Spleen (tissue), 11 donors: Measurements from ENCODE around the gene CTAGE1. TPM values are rescaled to one million over a fixed set of nuclear protein-coding genes. Genes with fewer than 3 reads are reported as not detected.

Experiments used
- DNase-seq: peaks from one replicate; pipeline ENCODE4 v3.0.0-alpha.2; 2020
- H3K27ac ChIP-seq, 8 donors: fragments of 200-600 bp; sonication (generic) in 7 of 8; 1 replicate in 4 of 8; 2 replicates in 4 of 8; pipeline versions ENCODE4 v1.5.0 to v1.8.0; 2016 to 2021; ENCODE audit warnings: inconsistent platforms in 4 of 8, mild to moderate bottlenecking in 4 of 8, moderate library complexity in 1 of 8
- H3K27me3 ChIP-seq, 7 donors: fragments of 200-600 bp; sonication (generic) in 6 of 7; replicated peaks in 1 of 7; 1 replicate in 4 of 7; 2 replicates in 3 of 7; pipeline versions ENCODE4 v1.5.0 to v1.8.0; 2016 to 2021; ENCODE audit warnings: inconsistent platforms in 3 of 7, mild to moderate bottlenecking in 1 of 7
- H3K36me3 ChIP-seq, 6 donors: fragments of 200-600 bp; sonication (generic) in 5 of 6; 1 replicate in 4 of 6; 2 replicates in 2 of 6; pipeline versions ENCODE4 v1.5.0 to v1.8.0; 2016 to 2021; ENCODE audit warnings: inconsistent platforms in 2 of 6
- H3K4me1 ChIP-seq, 6 donors: fragments of 200-600 bp; sonication (generic) in 5 of 6; 1 replicate in 3 of 6; 2 replicates in 3 of 6; pipeline versions ENCODE4 v1.5.0 to v1.8.0; 2016 to 2021; ENCODE audit warnings: inconsistent platforms in 3 of 6
- H3K4me3 ChIP-seq, 8 donors: fragments of 200-600 bp; sonication (generic) in 7 of 8; 1 replicate in 4 of 8; 2 replicates in 4 of 8; pipeline versions ENCODE4 v1.5.0 to v1.8.0; 2016 to 2021; ENCODE audit warnings: inconsistent platforms in 4 of 8, mild to moderate bottlenecking in 4 of 8, moderate library complexity in 2 of 8
- H3K9me3 ChIP-seq, 8 donors: fragments of 200-600 bp; sonication (generic) in 7 of 8; 1 replicate in 4 of 8; 2 replicates in 4 of 8; pipeline versions ENCODE4 v1.5.0 to v1.8.0; 2016 to 2021; ENCODE audit warnings: inconsistent platforms in 4 of 8
- POLR2A ChIP-seq, 3 donors: fragments of 450-650 bp; IDR thresholded peaks; one replicate each; pipeline ENCODE4 v1.5.1; 2017; ENCODE audit warnings: antibody characterized with exemption in 3 of 3, mild to moderate bottlenecking in 1 of 3
- POLR2AphosphoS5 ChIP-seq, 3 donors: sonication (generic); formaldehyde crosslinking; IDR thresholded peaks; one replicate each; pipeline ENCODE4 v1.5.1; 2017; ENCODE audit warnings: antibody characterized with exemption in 3 of 3
- WGBS, 5 donors: extraction: QIAGEN DNeasy Blood & Tissue Kit in 3 of 5; methylation state at CpG; one replicate each; pipeline versions ENCODE4 v1.1.5 to v1.1.7; 2013 to 2018; 5-methylcytosine and 5-hydroxymethylcytosine counted together
- intact Hi-C: fragments of 100-400 bp; cut with DNase I; formaldehyde crosslinking; loops from one replicate; pipeline ENCODE4 v1.15.0; 2023; ENCODE audit warnings: low total_unique reads
- polyA plus RNA-seq, 3 donors: library from polyadenylated mRNA; stranded (reverse); fragments of 200-250 nt; gene quantifications; one replicate each; pipeline ENCODE4 v1.2.1, GENCODE V29; 2013
- total RNA-seq, 7 donors: library from RNA; depleted of rRNA in 3 of 7; stranded (reverse); fragments of >200 nt in 3 of 7; fragmentation: NEBNext Ultra II Directional in 4 of 7; extraction: Animal tissue kit (Norgen Biotek cat#: 25700) in 4 of 7; gene quantifications; one replicate each; pipeline versions ENCODE4 v1.1.0 to v1.2.1, GENCODE V29; 2016 to 2021
- TF ChIP-seq, protein P1 (sequence below), 11 experiments: fragments of 200-600 bp in 7 of 11; fragments of 450-650 bp in 4 of 11; sonication (generic) in 4 of 11; IDR thresholded peaks in 8 of 11; conservative IDR thresholded peaks in 3 of 11; 1 replicate in 7 of 11; 2 replicates in 4 of 11; pipeline versions ENCODE4 v1.4.0 to v1.8.0; 2016 to 2021; ENCODE audit warnings: antibody characterized with exemption in 11 of 11, inconsistent platforms in 4 of 11, mild to moderate bottlenecking in 1 of 11
- donor health status: healthy with polysubstance abuse.
- donor health status: DM: no; HTN: no; CAD: no; lungs with moderate emphysema.
- donor health status: DM: no; HTN: no; CAD: no.
- donor health status: Bipolar disorder and iron deficiency.
- donor health status: healthy.
- donor health status: DM: no; HTN: no; CAD: no.
- donor health status: DM: yes; HTN: yes; CAD: no.

CTAGE1 gene
- total and polyA plus RNA-seq, 10 donors, result not detected

GRCh38 chr18:22405142-22405541 lies 12.6 kb downstream of the CTAGE1 start:
- Histone ChIP-seq H3K36me3 (no peaks in the 10 kb centered on the region), H3K4me1 (no peaks in the 10 kb centered on the region), H3K4me3 (no peak overlapping the region), H3K27ac (no peak overlapping the region), H3K9me3 (peaks cover 5 to 38% (median 28%) of the 10 kb centered on the region in 8 donors), H3K27me3 (no peaks in the 10 kb centered on the region)
- TF ChIP-seq, protein P1, sequence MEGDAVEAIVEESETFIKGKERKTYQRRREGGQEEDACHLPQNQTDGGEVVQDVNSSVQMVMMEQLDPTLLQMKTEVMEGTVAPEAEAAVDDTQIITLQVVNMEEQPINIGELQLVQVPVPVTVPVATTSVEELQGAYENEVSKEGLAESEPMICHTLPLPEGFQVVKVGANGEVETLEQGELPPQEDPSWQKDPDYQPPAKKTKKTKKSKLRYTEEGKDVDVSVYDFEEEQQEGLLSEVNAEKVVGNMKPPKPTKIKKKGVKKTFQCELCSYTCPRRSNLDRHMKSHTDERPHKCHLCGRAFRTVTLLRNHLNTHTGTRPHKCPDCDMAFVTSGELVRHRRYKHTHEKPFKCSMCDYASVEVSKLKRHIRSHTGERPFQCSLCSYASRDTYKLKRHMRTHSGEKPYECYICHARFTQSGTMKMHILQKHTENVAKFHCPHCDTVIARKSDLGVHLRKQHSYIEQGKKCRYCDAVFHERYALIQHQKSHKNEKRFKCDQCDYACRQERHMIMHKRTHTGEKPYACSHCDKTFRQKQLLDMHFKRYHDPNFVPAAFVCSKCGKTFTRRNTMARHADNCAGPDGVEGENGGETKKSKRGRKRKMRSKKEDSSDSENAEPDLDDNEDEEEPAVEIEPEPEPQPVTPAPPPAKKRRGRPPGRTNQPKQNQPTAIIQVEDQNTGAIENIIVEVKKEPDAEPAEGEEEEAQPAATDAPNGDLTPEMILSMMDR (IDR thresholded peaks at IDR 0.05 in 8 of 11, conservative IDR thresholded peaks at IDR 0.05 in 3 of 11), result no peak
- TF ChIP-seq POLR2A (IDR thresholded peaks at IDR 0.05) (no peak), POLR2AphosphoS5 (IDR thresholded peaks at IDR 0.05) (no peak)
- DNase-seq, result no peak
- intact Hi-C loops, result no loop called here

GRCh38 chr18:22403950-22404349 lies 13.8 kb downstream of the CTAGE1 start:
- no peak overlapping the region for H3K27ac ChIP-seq
- H3K36me3 ChIP-seq, result no peaks in the 10 kb centered on the region
- no peak overlapping the region for H3K4me3 ChIP-seq
- intact Hi-C loops, result no loop called here
- H3K4me1 ChIP-seq, result peaks cover 0 to 5% (median 0%) of the 10 kb centered on the region in 6 donors
- 92 to 98% (median 95%) methylated on average over 3 of the region's 3 CpGs for WGBS, 5 donors
- TF ChIP-seq POLR2A (IDR thresholded peaks at IDR 0.05) (no peak), POLR2AphosphoS5 (IDR thresholded peaks at IDR 0.05) (no peak)
- TF ChIP-seq, protein P1 (IDR thresholded peaks at IDR 0.05 in 8 of 11, conservative IDR thresholded peaks at IDR 0.05 in 3 of 11), result no peak
- DNase-seq, result no peak
- H3K9me3 ChIP-seq, result peaks cover 5 to 35% (median 28%) of the 10 kb centered on the region in 8 donors
- no peaks in the 10 kb centered on the region for H3K27me3 ChIP-seq

GRCh38 chr18:22399949-22400348 lies 17.8 kb downstream of the CTAGE1 start:
- intact Hi-C loops, result no loop called here
- Histone ChIP-seq H3K4me3 (no peak overlapping the region), H3K36me3 (no peaks in the 10 kb centered on the region), H3K27ac (no peak overlapping the region), H3K4me1 (peaks cover 0 to 5% (median 0%) of the 10 kb centered on the region in 6 donors), H3K27me3 (no peaks in the 10 kb centered on the region), H3K9me3 (peaks cover under 1 to 15% (median 11%) of the 10 kb centered on the region in 8 donors)
- no peak for TF ChIP-seq POLR2AphosphoS5 (IDR thresholded peaks at IDR 0.05)
- TF ChIP-seq, protein P1 (IDR thresholded peaks at IDR 0.05 in 8 of 11, conservative IDR thresholded peaks at IDR 0.05 in 3 of 11), result no peak
- no peak for TF ChIP-seq POLR2A (IDR thresholded peaks at IDR 0.05)
- WGBS, 5 donors, result 66 to 86% (median 84%) methylated on average over 3 of the region's 3 CpGs
- no peak for DNase-seq

DNA sequence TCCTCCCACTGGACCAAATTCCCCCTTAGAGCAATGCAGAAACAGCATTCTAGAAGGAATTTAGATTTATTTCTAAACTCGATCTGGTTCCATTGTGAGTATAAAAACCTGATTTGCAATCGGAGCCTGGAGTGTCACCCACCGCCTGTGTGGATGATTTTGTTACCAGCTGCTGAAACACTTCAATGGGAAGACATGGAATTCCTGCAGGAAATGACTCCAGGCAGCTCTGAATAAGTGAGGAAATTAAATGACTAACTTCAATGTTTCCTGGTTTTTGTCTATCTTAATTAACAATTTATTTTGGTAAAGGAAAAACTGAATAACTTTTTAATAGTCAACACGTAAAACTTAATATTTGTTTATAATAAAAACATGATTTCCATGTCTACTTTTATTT lies 19.3 kb downstream of the CTAGE1 start:
- intact Hi-C loops, result no loop called here
- WGBS, 5 donors, result 66 to 78% (median 69%) methylated on average over 4 of the region's 4 CpGs

More for the DNA sequence above, 19.3 kb downstream of the CTAGE1 start:
- H3K27me3 ChIP-seq, result no peaks in the 10 kb centered on the region
- no peak overlapping the region for H3K4me3 ChIP-seq
- DNase-seq, result no peak
- H3K36me3 ChIP-seq, result no peaks in the 10 kb centered on the region
- H3K27ac ChIP-seq, result peak overlapping the region in 5 of 8 donors; percentile 22 to 56 (median 42)
- H3K9me3 ChIP-seq, result peaks cover 0 to under 1% (median 0%) of the 10 kb centered on the region in 8 donors
- TF ChIP-seq, protein P1 (IDR thresholded peaks at IDR 0.05 in 8 of 11, conservative IDR thresholded peaks at IDR 0.05 in 3 of 11), result no peak
- no peak for TF ChIP-seq POLR2AphosphoS5 (IDR thresholded peaks at IDR 0.05)
- no peak for TF ChIP-seq POLR2A (IDR thresholded peaks at IDR 0.05)
- peaks cover 0 to 5% (median 0%) of the 10 kb centered on the region in 6 donors for H3K4me1 ChIP-seq
